ENCODE results near the gene SELP. TPM values are rescaled to one million over a fixed set of nuclear protein-coding genes. Genes with fewer than 3 reads are reported as not detected.

Gene SELP
- polyA plus RNA-seq, 12 donors: 0.57 to 3.6 (median 1.3) TPM; not detected in 2

Other genes starting within 250 kb of the SELP start
- 1 to 10 TPM in 6 of 12 donors, under 1 TPM in 5, not detected in 1; 0.58 to 7.8 (median 1.1) TPM for gene CCDC181, start 202.7 kb downstream of the SELP start, polyA plus RNA-seq (ENCODE audit: insufficient read length in 12 of 12)
- 10 to 100 TPM in 2 of 12 donors, 1 to 10 TPM in 9, not detected in 1; 6.1 to 11.2 (median 9.0) TPM for gene SLC19A2, start 144.2 kb downstream of the SELP start, polyA plus RNA-seq (ENCODE audit: insufficient read length in 12 of 12)
- 1 to 10 TPM in 4 of 12 donors, under 1 TPM in 6, not detected in 2; 0.04 to 2.0 (median 0.68) TPM for gene F5, start 43.6 kb downstream of the SELP start, polyA plus RNA-seq (ENCODE audit: insufficient read length in 12 of 12)
- gene SELL, start 81.5 kb upstream of the SELP start, polyA plus RNA-seq (ENCODE audit: insufficient read length in 12 of 12): 10 to 100 TPM in 1 of 12 donors, 1 to 10 TPM in 9, not detected in 2; 1.2 to 13.6 (median 2.3) TPM
- 1 to 10 TPM in 8 of 12 donors, under 1 TPM in 2, not detected in 2; 0.93 to 7.4 (median 1.2) TPM for gene SELE, start 104.0 kb upstream of the SELP start, polyA plus RNA-seq (ENCODE audit: insufficient read length in 12 of 12)
- gene METTL18, start 164.8 kb upstream of the SELP start, polyA plus RNA-seq (ENCODE audit: insufficient read length in 12 of 12): 10 to 100 TPM in 3 of 12 donors, 1 to 10 TPM in 8, not detected in 1; 5.8 to 11.8 (median 8.8) TPM

All from muscle of arm (tissue), 12 donors.